Spleen (tissue), 11 donors: Measurements from ENCODE around the gene AP2M1. TPM values are rescaled to one million over a fixed set of nuclear protein-coding genes. Genes with fewer than 3 reads are reported as not detected.
A peak's percentile ranks its signal among the peaks of the same experiment; 100 is the strongest.

Experiments used
- DNase-seq: peaks from one replicate; pipeline ENCODE4 v3.0.0-alpha.2; 2020
- H3K27ac ChIP-seq, 8 donors: fragments of 200-600 bp; sonication (generic) in 7 of 8; 1 replicate in 4 of 8; 2 replicates in 4 of 8; pipeline versions ENCODE4 v1.5.0 to v1.8.0; 2016 to 2021; ENCODE audit warnings: inconsistent platforms in 4 of 8, mild to moderate bottlenecking in 4 of 8, moderate library complexity in 1 of 8
- H3K27me3 ChIP-seq, 7 donors: fragments of 200-600 bp; sonication (generic) in 6 of 7; replicated peaks in 1 of 7; 1 replicate in 4 of 7; 2 replicates in 3 of 7; pipeline versions ENCODE4 v1.5.0 to v1.8.0; 2016 to 2021; ENCODE audit warnings: inconsistent platforms in 3 of 7, mild to moderate bottlenecking in 1 of 7
- H3K36me3 ChIP-seq, 6 donors: fragments of 200-600 bp; sonication (generic) in 5 of 6; 1 replicate in 4 of 6; 2 replicates in 2 of 6; pipeline versions ENCODE4 v1.5.0 to v1.8.0; 2016 to 2021; ENCODE audit warnings: inconsistent platforms in 2 of 6
- H3K4me1 ChIP-seq, 6 donors: fragments of 200-600 bp; sonication (generic) in 5 of 6; 1 replicate in 3 of 6; 2 replicates in 3 of 6; pipeline versions ENCODE4 v1.5.0 to v1.8.0; 2016 to 2021; ENCODE audit warnings: inconsistent platforms in 3 of 6
- H3K4me3 ChIP-seq, 8 donors: fragments of 200-600 bp; sonication (generic) in 7 of 8; 1 replicate in 4 of 8; 2 replicates in 4 of 8; pipeline versions ENCODE4 v1.5.0 to v1.8.0; 2016 to 2021; ENCODE audit warnings: inconsistent platforms in 4 of 8, mild to moderate bottlenecking in 4 of 8, moderate library complexity in 2 of 8
- H3K9me3 ChIP-seq, 8 donors: fragments of 200-600 bp; sonication (generic) in 7 of 8; 1 replicate in 4 of 8; 2 replicates in 4 of 8; pipeline versions ENCODE4 v1.5.0 to v1.8.0; 2016 to 2021; ENCODE audit warnings: inconsistent platforms in 4 of 8
- POLR2A ChIP-seq, 3 donors: fragments of 450-650 bp; IDR thresholded peaks; one replicate each; pipeline ENCODE4 v1.5.1; 2017; ENCODE audit warnings: antibody characterized with exemption in 3 of 3, mild to moderate bottlenecking in 1 of 3
- POLR2AphosphoS5 ChIP-seq, 3 donors: sonication (generic); formaldehyde crosslinking; IDR thresholded peaks; one replicate each; pipeline ENCODE4 v1.5.1; 2017; ENCODE audit warnings: antibody characterized with exemption in 3 of 3
- WGBS, 5 donors: extraction: QIAGEN DNeasy Blood & Tissue Kit in 3 of 5; methylation state at CpG; one replicate each; pipeline versions ENCODE4 v1.1.5 to v1.1.7; 2013 to 2018; 5-methylcytosine and 5-hydroxymethylcytosine counted together
- intact Hi-C: fragments of 100-400 bp; cut with DNase I; formaldehyde crosslinking; loops from one replicate; pipeline ENCODE4 v1.15.0; 2023; ENCODE audit warnings: low total_unique reads
- polyA plus RNA-seq, 3 donors: library from polyadenylated mRNA; stranded (reverse); fragments of 200-250 nt; gene quantifications; one replicate each; pipeline ENCODE4 v1.2.1, GENCODE V29; 2013
- total RNA-seq, 7 donors: library from RNA; depleted of rRNA in 3 of 7; stranded (reverse); fragments of >200 nt in 3 of 7; fragmentation: NEBNext Ultra II Directional in 4 of 7; extraction: Animal tissue kit (Norgen Biotek cat#: 25700) in 4 of 7; gene quantifications; one replicate each; pipeline versions ENCODE4 v1.1.0 to v1.2.1, GENCODE V29; 2016 to 2021
- TF ChIP-seq, protein P1 (sequence below), 11 experiments: fragments of 200-600 bp in 7 of 11; fragments of 450-650 bp in 4 of 11; sonication (generic) in 4 of 11; IDR thresholded peaks in 8 of 11; conservative IDR thresholded peaks in 3 of 11; 1 replicate in 7 of 11; 2 replicates in 4 of 11; pipeline versions ENCODE4 v1.4.0 to v1.8.0; 2016 to 2021; ENCODE audit warnings: antibody characterized with exemption in 11 of 11, inconsistent platforms in 4 of 11, mild to moderate bottlenecking in 1 of 11
- donor health status: healthy with polysubstance abuse.
- donor health status: DM: no; HTN: no; CAD: no; lungs with moderate emphysema.
- donor health status: DM: no; HTN: no; CAD: no.
- donor health status: Bipolar disorder and iron deficiency.
- donor health status: healthy.
- donor health status: DM: no; HTN: no; CAD: no.
- donor health status: DM: yes; HTN: yes; CAD: no.

The AP2M1 gene
- total and polyA plus RNA-seq, 10 donors, result 98.7 to 254 (median 195) TPM

DNA sequence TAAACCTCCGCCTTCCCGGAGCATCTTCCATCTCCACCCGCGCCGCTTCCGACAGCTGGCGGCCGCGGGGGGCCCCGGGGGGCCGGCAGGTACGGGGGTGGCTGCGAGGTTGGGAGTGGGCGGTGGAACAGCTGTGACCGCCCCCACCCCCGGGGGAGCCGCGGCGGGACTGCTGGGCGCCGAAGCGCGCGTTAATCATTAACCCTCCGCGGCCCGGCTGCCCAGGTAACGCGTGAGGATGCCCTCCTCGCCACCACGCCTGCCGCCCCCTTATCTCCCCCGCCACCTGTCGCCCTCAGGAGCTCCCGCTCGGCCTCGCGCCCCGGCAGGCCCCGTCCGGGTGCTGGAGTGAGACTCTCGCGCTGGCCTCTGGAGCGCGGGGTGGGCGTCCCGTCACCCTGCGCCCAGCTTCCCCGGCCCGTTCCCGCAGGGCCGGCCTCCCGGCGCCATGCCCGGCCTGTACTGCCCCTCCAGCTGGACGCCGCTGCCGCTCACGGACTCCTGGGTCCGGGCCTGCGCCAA lies 55.5 kb downstream of the AP2M1 start:
- Histone ChIP-seq H3K27ac (no peak overlapping the region), H3K9me3 (no peaks in the 10 kb centered on the region), H3K4me1 (peaks cover 8 to 28% (median 25%) of the 10 kb centered on the region in 6 donors), H3K27me3 (peaks cover 4 to 97% (median 47%) of the 10 kb centered on the region in 7 donors), H3K4me3 (peak overlapping the region; percentile 40 to 72 (median 52)), H3K36me3 (no peaks in the 10 kb centered on the region)
- intact Hi-C loops, result no loop called here
- no peak for DNase-seq
- TF ChIP-seq POLR2AphosphoS5 (IDR thresholded peaks at IDR 0.05) (no peak), POLR2A (IDR thresholded peaks at IDR 0.05) (no peak)
- TF ChIP-seq, protein P1, sequence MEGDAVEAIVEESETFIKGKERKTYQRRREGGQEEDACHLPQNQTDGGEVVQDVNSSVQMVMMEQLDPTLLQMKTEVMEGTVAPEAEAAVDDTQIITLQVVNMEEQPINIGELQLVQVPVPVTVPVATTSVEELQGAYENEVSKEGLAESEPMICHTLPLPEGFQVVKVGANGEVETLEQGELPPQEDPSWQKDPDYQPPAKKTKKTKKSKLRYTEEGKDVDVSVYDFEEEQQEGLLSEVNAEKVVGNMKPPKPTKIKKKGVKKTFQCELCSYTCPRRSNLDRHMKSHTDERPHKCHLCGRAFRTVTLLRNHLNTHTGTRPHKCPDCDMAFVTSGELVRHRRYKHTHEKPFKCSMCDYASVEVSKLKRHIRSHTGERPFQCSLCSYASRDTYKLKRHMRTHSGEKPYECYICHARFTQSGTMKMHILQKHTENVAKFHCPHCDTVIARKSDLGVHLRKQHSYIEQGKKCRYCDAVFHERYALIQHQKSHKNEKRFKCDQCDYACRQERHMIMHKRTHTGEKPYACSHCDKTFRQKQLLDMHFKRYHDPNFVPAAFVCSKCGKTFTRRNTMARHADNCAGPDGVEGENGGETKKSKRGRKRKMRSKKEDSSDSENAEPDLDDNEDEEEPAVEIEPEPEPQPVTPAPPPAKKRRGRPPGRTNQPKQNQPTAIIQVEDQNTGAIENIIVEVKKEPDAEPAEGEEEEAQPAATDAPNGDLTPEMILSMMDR (IDR thresholded peaks at IDR 0.05 in 8 of 11, conservative IDR thresholded peaks at IDR 0.05 in 3 of 11), result no peak
- 0 to 3% (median 1%) methylated on average over 25 to 61 of the region's 61 CpGs; no CpG with 5 or more reads in 1 of the 5 donors for WGBS, 5 donors

DNA sequence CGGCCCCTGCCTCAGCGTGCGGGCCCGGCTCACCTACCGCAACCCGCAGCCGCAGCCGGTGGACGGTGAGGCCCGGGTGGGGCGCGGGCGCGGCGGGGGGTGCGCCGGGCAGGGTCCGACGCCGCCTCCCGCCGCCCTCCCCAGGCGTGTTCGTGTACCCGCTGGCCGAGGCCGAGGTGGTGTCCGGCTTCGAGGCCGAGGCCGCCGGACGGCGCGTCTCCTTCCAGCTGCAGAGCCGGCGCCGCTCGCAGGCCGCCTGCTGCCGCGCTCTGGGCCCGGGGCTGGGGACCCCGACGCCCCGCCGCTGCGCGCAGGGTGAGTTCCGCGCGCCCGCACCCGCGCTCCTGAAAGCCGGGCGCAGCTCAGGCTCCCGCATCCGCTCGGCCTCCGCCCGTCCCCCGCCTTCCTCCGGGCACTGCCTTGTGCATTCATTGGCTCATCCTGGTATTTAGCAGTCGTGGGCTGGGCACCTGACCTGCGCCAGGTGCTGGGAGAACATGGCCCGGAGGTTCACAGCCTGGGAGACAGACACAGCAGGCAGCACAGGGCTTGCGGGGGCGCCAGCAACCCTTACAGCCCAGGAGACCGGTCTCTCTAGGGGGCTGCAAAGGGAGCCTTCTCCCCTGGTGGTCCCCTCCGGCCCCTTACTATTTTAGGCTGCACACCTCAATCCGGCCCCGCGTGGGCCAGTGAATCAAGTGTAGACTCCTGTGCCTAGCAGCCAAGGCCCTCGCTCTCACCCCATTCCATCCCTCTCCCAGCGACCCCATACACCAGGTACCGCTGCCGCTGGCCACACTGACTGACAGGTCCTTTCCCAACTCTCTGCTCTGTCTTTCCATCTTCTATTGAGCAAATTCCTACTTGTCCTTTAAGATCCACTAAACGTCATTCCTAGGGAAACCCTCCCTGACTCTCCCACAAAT lies 56.2 kb downstream of the AP2M1 start:
- no peak for DNase-seq
- TF ChIP-seq, protein P1 (IDR thresholded peaks at IDR 0.05 in 8 of 11, conservative IDR thresholded peaks at IDR 0.05 in 3 of 11), result no peak
- TF ChIP-seq POLR2AphosphoS5 (IDR thresholded peaks at IDR 0.05) (no peak), POLR2A (IDR thresholded peaks at IDR 0.05) (no peak)
- intact Hi-C loops, result no loop called here
- WGBS, 5 donors, result 6 to 31% (median 9%) methylated on average over 22 to 79 of the region's 79 CpGs
- Histone ChIP-seq H3K36me3 (no peaks in the 10 kb centered on the region), H3K4me1 (peaks cover 8 to 28% (median 25%) of the 10 kb centered on the region in 6 donors), H3K4me3 (peak overlapping the region in 7 of 8 donors; percentile 40 to 72 (median 53)), H3K27me3 (peaks cover 4 to 94% (median 47%) of the 10 kb centered on the region in 7 donors), H3K27ac (no peak overlapping the region), H3K9me3 (no peaks in the 10 kb centered on the region)

DNA sequence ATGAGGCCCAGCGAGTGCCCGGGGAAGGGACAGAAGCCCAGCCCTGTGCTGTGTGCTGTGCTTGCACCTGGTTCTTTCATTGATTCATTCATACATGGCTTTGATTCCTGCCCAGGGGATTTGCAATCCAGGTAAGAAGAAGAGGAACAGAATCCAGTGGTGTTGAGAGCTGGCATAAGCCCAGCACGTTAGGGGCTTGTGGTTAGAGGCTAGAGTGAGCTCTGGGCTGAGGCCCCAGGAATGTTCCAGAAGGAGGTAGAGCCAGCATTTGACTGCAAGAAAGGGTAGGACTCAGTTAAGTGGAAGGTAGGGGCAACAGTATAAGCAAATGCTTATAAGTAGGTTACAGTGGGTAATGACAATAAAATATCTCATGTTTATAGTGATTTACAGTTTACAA lies 57.0 kb downstream of the AP2M1 start:
- H3K4me3 ChIP-seq, result no peak overlapping the region
- no peaks in the 10 kb centered on the region for H3K9me3 ChIP-seq
- WGBS, 5 donors, result 50 to 65% (median 58%) methylated on average over 3 of the region's 3 CpGs

More for the DNA sequence above, 57.0 kb downstream of the AP2M1 start:
- Histone ChIP-seq H3K27me3 (peaks cover 4 to 94% (median 47%) of the 10 kb centered on the region in 7 donors), H3K27ac (no peak overlapping the region), H3K4me1 (peaks cover 8 to 28% (median 25%) of the 10 kb centered on the region in 6 donors), H3K36me3 (no peaks in the 10 kb centered on the region)
- no peak for DNase-seq
- intact Hi-C loops, result no loop called here
- TF ChIP-seq POLR2A (IDR thresholded peaks at IDR 0.05) (no peak), POLR2AphosphoS5 (IDR thresholded peaks at IDR 0.05) (no peak)
- TF ChIP-seq, protein P1 (IDR thresholded peaks at IDR 0.05 in 8 of 11, conservative IDR thresholded peaks at IDR 0.05 in 3 of 11), result no peak
